Measurements from ENCODE around the gene SAP30L.

DNA sequence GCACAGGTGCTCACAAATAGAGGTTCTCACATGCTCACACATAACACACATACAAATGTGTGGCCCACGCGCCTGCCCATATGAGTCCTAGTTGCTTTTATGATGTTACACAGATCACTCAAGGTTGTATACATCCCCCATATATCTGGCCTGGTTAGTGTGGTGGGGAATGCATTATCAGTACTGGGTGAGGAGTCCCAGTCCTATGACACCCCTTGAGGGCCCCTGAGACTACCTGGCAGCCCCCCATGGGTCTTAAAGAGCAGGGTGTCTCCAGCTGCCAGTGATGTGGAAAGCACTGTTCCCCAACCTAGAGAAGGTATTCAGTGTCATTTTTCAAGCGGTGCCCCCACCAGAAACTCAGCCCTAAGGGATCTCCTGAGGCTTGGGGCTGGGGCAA, 35.0 kb downstream of the SAP30L start:
- no peak for TF ChIP-seq CTCF (IDR thresholded peaks at IDR 0.05; ENCODE audit: low read length)
- TF ChIP-seq EZH2 (optimal IDR thresholded peaks at IDR 0.05; ENCODE audit: low read depth, low read length): no peak
- TF ChIP-seq EZH2phosphoT487 (IDR thresholded peaks at IDR 0.05; ENCODE audit: low read length): no peak
